Measurements from ENCODE around the gene MLLT6. TPM values are rescaled to one million over a fixed set of nuclear protein-coding genes. Genes with fewer than 3 reads are reported as not detected.

Gene MLLT6
- total and polyA plus RNA-seq, 8 donors: 80.0 to 143 (median 116) TPM

GRCh38 chr17:38740806-38741205 lies 35.7 kb downstream of the MLLT6 start:
- no peak overlapping the region for H3K27ac ChIP-seq

GRCh38 chr17:38741461-38741860 lies 36.4 kb downstream of the MLLT6 start:
- peak overlapping the region; percentile 77 to 78 for H3K27ac ChIP-seq
- peaks cover 0 to 31% of the 10 kb centered on the region in 2 donors for H3K36me3 ChIP-seq
- H3K27me3 ChIP-seq: peaks cover 0 to 17% of the 10 kb centered on the region in 2 donors
- ATAC-seq (no peak), DNase-seq (no peak)
- H3K4me3 ChIP-seq: no peak overlapping the region
- intact Hi-C loops (cut with DNase I): no loop called here
- no peak for TF ChIP-seq CTCF (IDR thresholded peaks at IDR 0.05)
- H3K9me3 ChIP-seq: no peaks in the 10 kb centered on the region
- peaks cover 16 to 49% of the 10 kb centered on the region in 2 donors for H3K4me1 ChIP-seq

More at GRCh38 chr17:38740806-38741205, 35.7 kb downstream of the MLLT6 start:
- peaks cover 13 to 43% of the 10 kb centered on the region in 2 donors for H3K4me1 ChIP-seq
- TF ChIP-seq CTCF (IDR thresholded peaks at IDR 0.05): no peak
- intact Hi-C loops (cut with DNase I): no loop called here
- H3K9me3 ChIP-seq: no peaks in the 10 kb centered on the region
- peaks cover 0 to 12% of the 10 kb centered on the region in 2 donors for H3K27me3 ChIP-seq
- H3K36me3 ChIP-seq: peaks cover 0 to 34% of the 10 kb centered on the region in 2 donors
- ATAC-seq: no peak
- no peak for DNase-seq
- H3K4me3 ChIP-seq: no peak overlapping the region

- Histone ChIP-seq H3K4me1 (peaks cover 21 to 54% of the 10 kb centered on the region in 2 donors), H3K36me3 (peaks cover 0 to 28% of the 10 kb centered on the region in 2 donors), H3K9me3 (no peaks in the 10 kb centered on the region), H3K27ac (peak overlapping the region; percentile 77 to 78), H3K27me3 (peaks cover 0 to 22% of the 10 kb centered on the region in 2 donors), H3K4me3 (no peak overlapping the region)
- TF ChIP-seq CTCF (IDR thresholded peaks at IDR 0.05): no peak
- ATAC-seq (peak; percentile 83), DNase-seq (peak in 2 of 4 donors; percentile 65 to 86)
- intact Hi-C loops (cut with DNase I): no loop called here
Observed at GRCh38 chr17:38741921-38742410, 36.9 kb downstream of the MLLT6 start.

GRCh38 chr17:38742411-38743308 lies 37.6 kb downstream of the MLLT6 start:
- H3K36me3 ChIP-seq: peaks cover 0 to 24% of the 10 kb centered on the region in 2 donors
- peak overlapping the region; percentile 77 to 78 for H3K27ac ChIP-seq
- ATAC-seq (peak; percentile 55), DNase-seq (peak in 2 of 4 donors; percentile 96 to 98)
- no peak for TF ChIP-seq CTCF (IDR thresholded peaks at IDR 0.05)
- intact Hi-C loops (cut with DNase I): no loop called here
- no peaks in the 10 kb centered on the region for H3K9me3 ChIP-seq
- H3K27me3 ChIP-seq: peaks cover 0 to 29% of the 10 kb centered on the region in 2 donors
- H3K4me3 ChIP-seq: no peak overlapping the region
- H3K4me1 ChIP-seq: peaks cover 21 to 61% of the 10 kb centered on the region in 2 donors

- intact Hi-C loops (cut with DNase I): no loop called here
- Histone ChIP-seq H3K27ac (peak overlapping the region in 1 of 2 donors; percentile 33), H3K4me3 (no peak overlapping the region), H3K36me3 (peaks cover 0 to 14% of the 10 kb centered on the region in 2 donors), H3K9me3 (no peaks in the 10 kb centered on the region), H3K4me1 (peaks cover 21 to 69% of the 10 kb centered on the region in 2 donors), H3K27me3 (peaks cover 0 to 39% of the 10 kb centered on the region in 2 donors)
- DNase-seq: peak in 1 of 4 donors; percentile 84
- no peak for TF ChIP-seq CTCF (IDR thresholded peaks at IDR 0.05)
- peak; percentile 26 for ATAC-seq
Observed at GRCh38 chr17:38743556-38744171, 38.6 kb downstream of the MLLT6 start.
